GM18873 (cell line): ENCODE measurements around the gene CDH4.

Experiments used
- ATAC-seq: cut with Tn5 transposase; IDR thresholded peaks from one replicate; pipeline ENCODE4 v1.9.1; 2021; ENCODE audit warnings: mild to moderate bottlenecking, moderate library complexity, moderate number of reproducible peaks; ENCODE audit not compliant: unreplicated experiment, low FRiP score

CDH4 gene

DNA sequence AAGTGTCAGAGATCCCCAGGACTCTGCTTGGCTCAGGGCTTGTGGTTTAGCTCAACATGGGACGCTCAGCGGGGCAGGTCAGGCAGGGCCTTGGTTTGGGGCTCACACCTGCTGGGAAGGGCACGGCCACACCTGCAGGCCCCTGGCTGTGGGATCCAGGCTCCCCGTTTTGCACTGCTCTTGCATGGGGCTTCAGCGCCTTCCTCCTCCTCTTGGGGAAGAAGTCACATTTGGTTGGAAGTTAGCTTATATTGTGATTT is 378.3 kb downstream of the CDH4 start:
- ATAC-seq = no peak

DNA sequence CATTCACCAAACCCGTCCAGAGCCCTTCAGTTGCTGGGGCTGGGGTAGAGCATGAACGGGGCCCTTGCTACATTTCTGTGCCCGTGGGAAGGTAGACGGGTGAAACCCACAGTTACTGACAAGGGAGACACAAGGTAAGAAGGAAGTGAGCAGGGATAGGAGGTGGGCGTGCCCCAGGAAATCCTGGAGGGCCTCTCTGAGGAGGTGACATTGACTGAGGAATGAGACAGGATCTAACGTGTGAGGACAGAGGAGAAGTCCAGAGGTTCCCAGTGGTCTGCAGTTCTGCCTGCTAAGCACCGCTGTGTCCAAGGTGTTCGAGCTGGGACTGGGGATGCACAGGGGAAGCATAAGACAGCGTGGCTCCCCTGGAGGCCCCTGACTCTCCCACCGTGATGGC is 378.8 kb downstream of the CDH4 start:
- ATAC-seq = no peak

DNA sequence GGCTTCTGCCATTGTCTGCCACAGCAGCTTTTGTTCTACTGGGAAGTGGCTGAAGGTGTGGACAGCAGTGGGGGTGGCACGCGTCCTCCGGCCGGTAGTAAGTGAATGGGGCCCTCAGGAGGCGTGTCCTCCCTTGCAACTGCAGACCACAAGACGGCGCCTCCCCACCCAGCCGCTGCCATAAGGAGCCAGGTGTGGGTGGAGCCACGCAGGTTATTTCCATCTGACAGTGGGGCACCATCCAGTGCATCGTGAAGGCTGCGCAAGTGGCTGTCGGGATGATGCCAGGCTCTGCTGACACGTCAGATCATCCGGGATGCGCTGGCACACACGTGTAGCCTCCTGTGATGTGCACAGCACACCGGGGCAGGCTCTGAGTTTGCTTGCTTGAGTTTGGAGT is 379.7 kb downstream of the CDH4 start:
- ATAC-seq = no peak

DNA sequence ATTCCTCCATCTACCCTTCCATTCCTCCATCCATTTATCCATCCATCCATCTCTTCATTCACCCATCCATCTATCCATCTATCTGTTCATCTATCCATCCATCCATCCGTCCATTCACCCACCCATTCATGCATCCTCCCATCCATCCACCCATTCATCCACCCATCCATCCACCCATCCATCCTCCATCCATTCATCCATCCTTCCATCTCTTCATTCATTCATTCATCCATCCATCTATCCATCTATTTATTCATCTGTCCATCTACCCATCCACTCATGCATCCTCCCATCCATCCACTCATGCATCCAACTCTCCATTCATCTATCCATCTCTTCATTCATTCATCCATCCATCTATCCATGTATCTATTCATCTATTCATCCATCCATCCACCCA is 380.9 kb downstream of the CDH4 start:
- no peak for ATAC-seq

DNA sequence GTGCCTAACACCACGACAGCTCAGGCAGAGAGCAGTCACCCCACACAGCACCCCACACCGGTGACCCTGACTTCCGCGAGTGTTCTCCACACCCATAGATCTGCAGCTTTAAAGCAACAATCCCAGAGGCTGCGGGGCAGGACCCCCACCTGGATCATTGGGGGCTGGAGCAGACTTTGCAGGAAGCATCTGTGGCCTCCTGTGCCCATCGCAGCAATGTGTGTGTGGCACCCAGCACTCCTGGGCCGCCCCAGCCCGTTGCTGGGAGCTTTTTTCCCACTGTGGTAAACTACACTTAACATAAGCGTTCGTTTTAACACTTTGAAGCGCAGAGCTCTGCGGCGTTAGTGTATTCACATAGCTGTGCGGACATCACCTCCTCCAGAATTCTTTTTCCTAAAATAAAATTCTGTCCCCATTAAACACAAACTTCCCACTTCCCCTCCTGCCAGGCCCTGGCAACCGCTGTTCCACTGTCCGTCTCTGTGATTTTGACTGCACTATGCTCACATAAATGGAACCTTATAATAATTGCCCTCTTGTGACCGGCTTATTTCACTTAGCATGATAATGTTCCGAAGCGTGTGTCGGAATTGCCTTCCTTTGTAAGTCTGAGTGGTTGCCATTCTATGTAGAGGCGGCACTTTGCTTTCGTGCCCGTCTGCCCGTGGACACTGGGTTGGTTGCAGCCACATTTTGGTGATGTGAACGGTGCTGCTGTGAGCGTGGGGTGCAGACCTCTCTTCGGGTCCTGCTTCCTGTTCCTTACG is 382.5 kb downstream of the CDH4 start:
- ATAC-seq = no peak

DNA sequence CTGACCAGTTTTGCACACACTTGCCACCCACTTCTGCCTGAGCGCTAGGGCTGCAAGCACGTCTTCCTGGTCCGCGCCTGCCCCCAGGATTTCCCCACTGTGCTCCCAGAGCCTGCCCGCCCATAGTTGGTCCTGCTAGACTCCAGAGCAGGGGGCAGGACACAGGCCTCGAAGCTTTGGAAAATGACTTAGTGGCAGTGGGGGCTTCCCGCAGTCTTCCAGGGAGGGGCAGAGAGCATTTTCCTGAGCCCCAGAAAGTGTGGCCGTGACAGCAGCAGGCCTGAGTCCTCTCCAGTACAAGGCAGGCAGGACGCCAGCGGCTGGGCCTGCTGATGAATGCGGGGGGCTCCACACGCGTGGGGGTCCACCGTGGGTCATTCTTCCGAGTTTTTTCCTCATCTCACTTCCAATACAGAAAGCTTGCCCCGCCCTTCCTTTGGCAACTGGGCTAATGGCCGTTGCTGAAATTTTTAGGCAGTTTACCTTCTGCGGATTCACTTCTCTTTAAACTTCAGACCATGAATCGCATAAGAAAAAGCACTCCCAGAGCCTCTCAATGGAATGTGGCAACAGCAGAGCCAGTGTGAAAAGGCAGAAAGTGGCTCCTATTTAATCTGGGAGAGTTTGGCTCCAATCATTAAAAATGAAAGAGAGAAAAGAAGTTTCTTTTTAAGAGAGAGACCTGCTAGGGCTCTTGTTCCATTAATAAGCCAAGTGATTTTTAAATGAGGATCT is 383.8 kb downstream of the CDH4 start:
- no peak for ATAC-seq

DNA sequence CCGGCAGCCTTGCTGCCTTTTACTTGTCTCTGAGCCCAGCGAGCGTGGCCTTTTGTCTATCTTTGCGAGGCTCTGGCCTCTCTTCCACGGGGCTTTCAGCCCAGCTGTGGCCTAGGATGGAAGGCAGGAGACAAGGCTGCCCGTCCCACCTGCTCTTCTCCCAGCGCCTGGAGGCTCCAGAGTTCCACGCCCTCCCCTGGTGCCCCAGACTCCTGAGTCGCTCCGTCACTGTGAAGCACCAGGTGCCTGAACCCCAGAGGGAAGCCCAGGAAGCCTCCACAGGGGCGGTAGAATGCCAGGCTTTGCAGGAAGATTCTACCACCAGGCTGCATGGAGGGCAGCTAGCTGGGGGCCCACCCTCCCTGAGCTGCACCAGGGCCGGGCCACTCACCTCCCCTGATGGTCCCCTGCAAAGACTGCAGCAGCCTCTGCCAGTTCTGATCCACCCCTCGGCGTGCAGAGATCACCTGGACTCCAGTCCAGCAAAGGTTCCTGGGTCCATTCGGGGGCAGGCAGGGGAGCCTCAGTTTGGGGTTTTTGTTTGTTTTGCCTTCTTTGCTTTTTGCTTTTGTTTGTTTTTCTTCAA is 384.6 kb downstream of the CDH4 start:
- no peak for ATAC-seq

DNA sequence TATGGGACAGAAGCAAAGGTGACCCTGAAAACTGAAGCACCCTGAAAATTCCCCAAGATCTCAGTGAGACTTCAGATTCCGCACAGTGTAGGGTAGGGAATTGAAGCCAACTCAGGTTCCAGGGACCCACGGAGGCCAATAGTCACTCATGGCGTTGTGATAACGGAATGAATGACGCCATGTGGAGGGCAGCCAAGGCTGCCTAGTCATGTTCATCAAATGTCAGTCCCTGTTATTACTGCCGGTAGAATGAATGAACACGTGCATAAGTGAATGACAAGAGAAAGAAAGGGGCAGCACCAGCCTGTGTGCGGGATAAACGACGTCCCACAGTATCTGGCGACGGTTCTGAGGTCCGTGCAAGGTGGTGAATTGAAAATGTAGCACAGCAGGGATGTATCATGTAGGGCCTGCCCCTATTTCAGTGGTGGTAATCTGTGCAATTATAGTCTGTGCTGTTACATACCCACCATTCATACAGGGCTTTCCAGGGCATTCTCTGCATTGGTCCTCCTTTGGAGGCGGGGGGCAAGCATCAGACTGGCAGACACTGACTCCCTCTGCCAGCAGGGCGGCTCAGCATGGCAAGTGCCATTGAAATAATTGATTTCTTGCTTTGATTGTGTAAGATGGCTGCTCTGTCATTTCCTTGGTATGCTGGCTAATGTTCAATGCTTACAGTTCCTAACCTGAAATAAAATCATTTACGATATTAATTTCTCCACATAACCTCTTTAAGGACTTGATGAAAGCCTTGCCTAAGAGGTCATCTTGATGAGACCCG is 386.9 kb downstream of the CDH4 start:
- ATAC-seq = no peak

DNA sequence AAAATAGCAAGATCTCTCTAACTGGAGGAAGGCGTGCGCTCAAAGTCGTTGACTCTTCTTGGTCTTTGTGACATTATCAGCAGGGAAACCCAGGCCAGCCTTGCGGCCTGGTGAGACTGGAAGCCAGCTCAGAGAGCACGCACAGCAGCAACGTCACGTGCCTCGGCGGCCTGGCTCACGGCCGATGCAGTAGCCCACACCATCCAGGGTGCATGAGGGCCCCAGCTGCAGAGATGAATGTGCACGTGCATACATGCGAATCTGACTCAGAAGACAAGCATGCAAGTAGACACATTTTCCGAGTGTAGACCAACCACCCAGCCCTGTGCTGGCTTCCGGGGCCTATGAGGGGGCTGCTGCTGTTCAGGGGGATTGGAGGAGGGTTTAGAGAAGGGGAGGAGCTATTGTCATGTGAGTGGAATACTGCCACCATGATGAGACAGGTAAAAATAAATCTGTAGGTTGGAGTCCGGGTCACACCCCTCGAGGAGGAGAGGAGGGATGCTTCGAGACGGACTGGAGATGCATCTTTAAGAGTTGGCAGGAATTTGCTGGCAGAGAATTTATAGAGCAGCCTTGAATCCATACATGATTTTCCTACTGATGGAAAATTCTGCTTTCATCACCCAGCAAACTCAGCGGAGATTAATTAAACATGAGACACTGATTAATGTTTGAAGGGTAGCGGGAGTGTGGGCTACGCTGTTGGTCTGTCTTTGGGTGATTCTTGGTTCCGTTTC is 388.2 kb downstream of the CDH4 start:
- no peak for ATAC-seq

DNA sequence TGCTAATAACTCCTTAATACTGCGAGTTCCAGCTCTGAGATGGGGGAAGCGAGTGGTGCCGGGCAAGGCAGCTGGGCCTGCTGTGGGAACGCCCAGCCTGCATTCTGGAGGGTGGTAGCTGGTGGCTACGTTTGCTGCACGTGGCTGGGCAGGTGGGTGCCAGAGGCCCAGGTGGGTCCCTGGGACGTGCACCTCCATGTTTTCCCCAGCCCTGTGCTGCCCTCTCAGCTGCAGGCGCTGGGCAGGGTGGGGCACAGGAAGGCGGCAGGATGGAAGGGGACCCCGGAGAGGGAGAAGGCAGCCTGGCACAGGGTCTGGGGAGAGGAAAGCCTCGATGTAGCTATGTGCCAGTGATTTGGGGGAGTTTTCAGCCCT is 388.8 kb downstream of the CDH4 start:
- ATAC-seq = no peak

DNA sequence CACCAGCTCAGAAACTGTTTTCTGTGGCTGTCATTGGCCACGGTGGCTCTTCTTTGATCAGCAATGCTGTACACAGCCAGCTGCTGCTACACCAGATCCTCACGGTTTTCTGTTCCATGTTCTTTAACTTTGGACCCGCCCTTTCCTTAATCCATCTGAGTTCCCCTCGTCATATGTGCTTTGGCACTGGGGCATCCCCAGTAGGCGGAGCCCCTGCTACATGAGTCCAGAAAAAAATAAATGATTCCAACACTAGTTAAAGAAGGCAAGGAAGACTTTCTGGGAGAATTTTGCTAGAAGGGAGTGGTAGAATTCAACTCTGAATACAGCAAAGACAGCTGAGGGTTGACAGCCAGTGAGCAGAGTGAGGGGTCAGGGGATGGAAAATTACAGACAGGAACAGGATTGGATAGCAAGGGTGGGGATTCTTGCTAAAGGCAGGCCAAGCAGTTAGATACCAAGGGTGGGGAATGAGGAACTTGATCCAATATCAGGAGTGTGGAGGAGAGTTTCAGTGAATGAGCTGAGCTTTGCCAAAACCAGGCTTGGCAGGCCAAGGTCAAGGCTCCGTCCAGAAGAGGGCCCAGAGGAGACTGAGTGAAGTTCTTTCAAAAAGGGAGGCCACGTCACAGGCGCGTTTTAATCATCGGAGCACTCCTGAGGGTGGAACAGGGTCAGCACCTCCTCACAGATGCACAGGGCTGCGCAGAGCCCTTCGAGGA is 391.8 kb downstream of the CDH4 start:
- ATAC-seq = no peak

DNA sequence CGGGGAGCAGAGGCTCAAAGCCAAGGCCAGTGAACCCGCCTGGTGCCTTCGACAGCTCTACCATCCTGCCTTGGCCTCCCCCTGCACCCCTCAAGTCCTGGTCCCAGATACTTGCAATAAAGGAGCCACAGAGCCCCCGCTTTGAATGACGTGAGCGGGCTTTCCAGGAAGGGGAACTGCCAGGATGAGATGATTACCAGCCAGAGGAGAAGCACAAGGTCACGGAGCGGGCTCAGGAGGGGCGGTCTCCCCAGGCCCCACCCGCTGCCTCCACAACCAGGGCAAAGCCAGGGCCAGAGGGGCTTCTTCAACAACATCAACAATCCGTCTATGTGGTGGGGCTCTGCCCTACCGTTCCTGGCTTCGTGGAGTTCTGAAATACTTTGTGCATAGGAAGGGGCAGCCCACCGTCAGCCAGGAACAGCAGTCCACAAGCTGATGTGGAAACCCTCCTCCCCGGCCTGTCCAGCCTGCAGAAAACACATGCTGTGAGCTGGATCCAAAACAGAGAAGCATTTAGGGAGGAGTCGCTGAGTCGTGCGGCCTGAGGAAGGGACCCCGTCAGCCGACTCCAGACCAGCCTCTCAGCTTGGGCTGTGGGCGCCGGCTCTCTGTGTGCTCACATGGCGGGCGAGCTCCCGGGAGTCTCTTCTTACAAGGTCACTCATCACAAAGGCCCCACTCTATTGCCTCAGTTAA is 392.5 kb downstream of the CDH4 start:
- ATAC-seq = no peak

DNA sequence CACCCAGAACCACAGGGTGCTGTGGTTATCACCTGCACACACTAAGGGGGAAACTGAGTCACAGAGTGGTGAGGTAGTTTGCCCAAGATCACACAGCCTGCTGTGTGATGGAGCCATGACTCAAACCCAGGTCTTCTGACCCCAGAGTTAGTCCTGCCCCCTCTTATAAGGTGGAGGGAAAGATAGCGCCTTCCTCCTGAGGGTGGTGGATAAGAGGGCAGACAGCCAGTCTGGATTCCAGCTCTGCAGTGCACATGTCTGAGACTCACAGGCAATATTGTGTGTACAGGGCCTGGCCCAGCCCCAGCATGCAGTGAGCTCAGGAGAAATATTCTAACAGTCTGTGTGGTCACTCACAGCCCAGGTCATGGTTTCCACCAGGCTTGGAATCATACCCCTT is 393.7 kb downstream of the CDH4 start:
- ATAC-seq = no peak

DNA sequence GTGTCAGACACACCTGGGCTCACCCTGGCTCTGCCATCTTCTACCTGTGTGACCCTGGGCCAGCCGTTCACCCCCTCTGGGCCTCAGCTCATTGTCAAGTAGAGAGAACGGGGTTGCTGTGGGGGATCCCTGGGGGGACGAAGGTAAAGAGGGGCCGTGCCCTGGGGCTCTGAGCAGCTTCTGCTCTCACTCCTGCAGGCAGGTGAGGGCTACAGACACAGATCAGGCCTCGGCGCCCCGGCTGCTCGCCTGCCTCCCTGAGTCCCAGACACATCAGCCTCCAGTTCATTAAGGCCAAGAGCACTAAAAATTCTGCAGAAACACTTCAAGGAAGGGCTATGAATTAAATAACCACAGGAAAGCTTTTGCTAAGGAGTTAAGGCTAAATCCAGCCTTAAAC is 394.4 kb downstream of the CDH4 start:
- no peak for ATAC-seq

DNA sequence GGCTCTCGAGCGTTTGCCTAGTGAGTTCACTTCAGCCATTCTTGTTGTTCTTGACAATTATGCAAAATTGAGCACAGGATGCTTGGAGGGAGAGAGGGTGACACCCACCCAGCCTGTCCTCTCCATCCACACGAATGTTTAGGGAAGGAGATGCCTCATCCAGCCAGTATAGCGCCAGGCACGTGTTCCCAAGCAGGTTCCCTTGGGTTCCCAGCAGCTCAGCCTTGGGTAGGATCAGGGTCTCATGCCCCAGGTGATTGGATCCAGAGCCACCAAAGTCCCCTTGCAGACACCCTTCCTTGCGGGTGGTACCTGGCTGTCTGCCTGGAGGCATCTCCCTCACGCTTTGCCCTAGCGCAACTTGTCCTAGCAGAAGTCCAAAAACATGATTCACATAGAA is 394.9 kb downstream of the CDH4 start:
- no peak for ATAC-seq

DNA sequence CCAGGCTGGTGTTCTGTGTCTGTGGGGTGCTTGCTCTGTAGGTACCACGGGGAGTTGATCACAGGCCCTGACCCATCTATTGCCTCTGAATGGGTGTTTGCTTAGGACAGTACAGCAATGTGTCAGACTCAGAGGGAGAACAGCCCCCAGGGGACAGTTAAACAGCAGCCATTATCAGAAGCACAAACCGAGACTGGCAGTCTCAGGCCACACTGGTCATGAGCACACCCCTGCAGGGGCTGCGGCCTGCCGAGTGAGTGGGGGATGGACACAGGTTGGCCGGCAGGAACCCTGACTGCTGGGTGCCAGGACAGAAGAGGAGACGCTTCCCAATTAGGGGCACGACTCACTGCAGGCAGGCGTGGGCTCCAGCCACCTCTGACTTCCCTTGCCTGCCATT is 395.6 kb downstream of the CDH4 start:
- no peak for ATAC-seq

DNA sequence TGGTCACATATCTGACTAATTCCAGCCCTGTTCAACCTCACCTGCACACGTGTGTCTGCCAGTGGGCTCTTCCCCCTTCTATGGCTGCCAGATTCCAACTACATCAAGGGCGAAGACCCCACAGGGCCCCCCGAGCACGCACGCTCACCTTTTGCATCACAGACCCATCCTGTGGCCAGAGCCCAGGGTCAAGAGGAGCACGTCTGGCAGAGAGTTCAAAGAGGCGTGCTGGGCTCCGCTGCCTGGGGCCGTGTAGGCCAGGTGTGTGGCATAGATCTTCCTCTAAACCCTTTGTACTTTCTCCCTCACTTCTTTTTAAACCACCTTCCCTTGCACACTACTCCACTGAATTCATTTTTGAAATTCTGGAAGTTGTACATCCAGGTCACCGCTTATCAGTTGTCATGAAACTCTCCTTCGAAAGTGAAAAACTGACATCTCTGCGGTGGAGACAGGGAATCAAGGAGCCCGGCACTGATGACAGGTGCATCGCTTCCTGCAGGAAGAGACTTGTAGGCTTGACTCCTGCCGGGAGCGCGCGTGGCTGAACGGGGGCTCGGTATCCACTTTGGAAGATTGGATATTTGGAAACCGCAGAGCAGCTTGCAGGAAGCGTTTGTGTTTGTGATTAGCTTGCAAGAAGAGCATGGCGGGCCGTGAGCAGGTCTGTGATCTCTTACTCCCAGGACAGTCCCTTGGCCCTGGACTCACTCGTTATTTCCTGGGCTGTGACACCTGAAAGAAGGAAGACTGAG is 397.2 kb downstream of the CDH4 start:
- no peak for ATAC-seq

DNA sequence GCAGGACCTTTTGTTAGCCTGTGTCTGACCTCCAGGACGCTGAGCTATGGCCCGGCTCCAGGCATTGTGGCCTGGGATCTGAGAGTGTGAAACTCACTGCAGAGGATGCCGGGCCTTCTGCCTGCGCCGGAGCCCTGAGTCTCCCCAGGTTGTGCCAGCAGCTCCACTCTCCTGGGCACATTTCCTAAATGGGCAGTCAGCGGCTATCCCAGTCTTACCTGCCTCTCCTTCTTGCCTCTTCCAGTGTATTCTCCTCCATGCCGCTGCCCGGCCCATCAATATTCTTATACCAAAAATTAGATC is 397.8 kb downstream of the CDH4 start:
- ATAC-seq = no peak
